ENCODE data around the gene HTR3D. TPM values are rescaled to one million over a fixed set of nuclear protein-coding genes. Genes with fewer than 3 reads are reported as not detected.

Gene HTR3D
- total RNA-seq, 1 experiment from 2014 or later: not detected

DNA sequence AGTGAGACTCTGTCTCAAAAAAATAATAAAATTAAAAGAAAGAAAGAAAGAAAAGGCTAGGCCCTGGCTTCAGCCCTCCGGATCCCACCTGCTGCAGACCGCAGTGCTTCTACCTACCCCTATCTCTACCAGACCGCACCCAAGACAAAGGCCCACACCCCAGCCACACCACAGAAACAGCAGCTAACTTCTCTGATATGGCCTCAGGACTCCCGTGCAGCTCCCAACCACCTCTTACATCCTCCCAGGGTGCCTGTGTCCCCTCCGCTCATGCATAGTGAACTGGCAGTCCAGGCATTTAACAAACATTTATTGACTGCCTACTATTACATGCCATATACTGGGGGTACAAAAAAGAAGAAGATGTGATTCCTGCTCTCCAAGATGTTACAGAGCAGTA, 14.5 kb downstream of the HTR3D start:
- no TSS peak for BruUV-seq (replicated peaks)
- Histone ChIP-seq H3K27ac (ENCODE audit: low read depth, low read length, poor library complexity, severe bottlenecking) (no peak overlapping the region), H3K9me3 (ENCODE audit: low read depth, low read length, poor library complexity, severe bottlenecking) (no peaks in the 10 kb centered on the region), H3K4me1 (ENCODE audit: insufficient read depth, low read length, poor library complexity, severe bottlenecking) (no peaks in the 10 kb centered on the region), H3K4me3 (ENCODE audit: low read depth, low read length, poor library complexity, severe bottlenecking) (no peak overlapping the region), H3K27me3 (replicated peaks; ENCODE audit: insufficient read depth, low read depth, low read length, poor library complexity) (peaks cover 9% of the 10 kb centered on the region), H3K36me3 (ENCODE audit: insufficient read depth, low read length, poor library complexity, severe bottlenecking) (no peaks in the 10 kb centered on the region)
- DNase-seq (ENCODE audit: low spot score): no peak
- ChIA-PET POLR2A (ENCODE audit: low non-redundant PET) (no interaction called here), CTCF (interaction anchor here (0.6 kb wide), 1 partner anchor 238 kb away, joined by 6 read pairs; no protein-coding TSS in a partner anchor)
- intact Hi-C loops (cut with micrococcal nuclease; ENCODE audit: unreplicated experiment): no loop called here
- no peak for TF ChIP-seq CTCF (conservative IDR thresholded peaks at IDR 0.05; ENCODE audit: low read depth, low read length)

GRCh38 chr3:184050217-184050847, 18.8 kb downstream of the HTR3D start:
- H3K9me3 ChIP-seq (ENCODE audit: low read depth, low read length, poor library complexity, severe bottlenecking): no peaks in the 10 kb centered on the region
- no peak overlapping the region for H3K27ac ChIP-seq (ENCODE audit: low read depth, low read length, poor library complexity, severe bottlenecking)
- H3K36me3 ChIP-seq (ENCODE audit: insufficient read depth, low read length, poor library complexity, severe bottlenecking): no peaks in the 10 kb centered on the region
- no peak overlapping the region for H3K4me3 ChIP-seq (ENCODE audit: low read depth, low read length, poor library complexity, severe bottlenecking)
- DNase-seq (ENCODE audit: low spot score): no peak
- no TSS peak for BruUV-seq (replicated peaks)
- no peaks in the 10 kb centered on the region for H3K4me1 ChIP-seq (ENCODE audit: insufficient read depth, low read length, poor library complexity, severe bottlenecking)
- H3K27me3 ChIP-seq (replicated peaks; ENCODE audit: insufficient read depth, low read depth, low read length, poor library complexity): peaks cover 22% of the 10 kb centered on the region
- TF ChIP-seq CTCF (conservative IDR thresholded peaks at IDR 0.05; ENCODE audit: low read depth, low read length) (no peak), EZH2 (IDR thresholded peaks at IDR 0.05; ENCODE audit: borderline replicate concordance, low read depth, low read length, poor library complexity, severe bottlenecking) (no peak)
- intact Hi-C loops (cut with micrococcal nuclease; ENCODE audit: unreplicated experiment): no loop called here
- ChIA-PET CTCF (no interaction called here), POLR2A (ENCODE audit: low non-redundant PET) (no interaction called here)

- Histone ChIP-seq H3K27me3 (replicated peaks; ENCODE audit: insufficient read depth, low read depth, low read length, poor library complexity) (peaks cover 22% of the 10 kb centered on the region), H3K4me1 (ENCODE audit: insufficient read depth, low read length, poor library complexity, severe bottlenecking) (no peaks in the 10 kb centered on the region), H3K27ac (ENCODE audit: low read depth, low read length, poor library complexity, severe bottlenecking) (no peak within 1 kb of the TSS), H3K36me3 (ENCODE audit: insufficient read depth, low read length, poor library complexity, severe bottlenecking) (no peaks in the 10 kb centered on the region), H3K9me3 (ENCODE audit: low read depth, low read length, poor library complexity, severe bottlenecking) (no peaks in the 10 kb centered on the region), H3K4me3 (ENCODE audit: low read depth, low read length, poor library complexity, severe bottlenecking) (no peak within 1 kb of the TSS)
- TF ChIP-seq CTCF (conservative IDR thresholded peaks at IDR 0.05; ENCODE audit: low read depth, low read length): no peak
- no peak for TF ChIP-seq EZH2 (IDR thresholded peaks at IDR 0.05; ENCODE audit: borderline replicate concordance, low read depth, low read length, poor library complexity, severe bottlenecking)
- no TSS peak for BruUV-seq (replicated peaks)
- DNase-seq (ENCODE audit: low spot score): no peak
- intact Hi-C loops (cut with micrococcal nuclease; ENCODE audit: unreplicated experiment): no loop called here
- CTCF ChIA-PET: no interaction called here
- POLR2A ChIA-PET (ENCODE audit: low non-redundant PET): no interaction called here
Measured at GRCh38 chr3:184052767-184053166, 21.2 kb downstream of the HTR3D start, which contains the start of gene HTR3C. Gene HTR3C (plus strand): TSS chr3:184053047. CDS start chr3:184053081, 34 bp downstream.

Measured in A673 (cell line).